ENCODE data around the gene EPHB1. TPM values are rescaled to one million over a fixed set of nuclear protein-coding genes. Genes with fewer than 3 reads are reported as not detected.

The EPHB1 gene
- total RNA-seq, 3 donors from 2014 or later: 1.8 to 5.9 (median 3.4) TPM

DNA sequence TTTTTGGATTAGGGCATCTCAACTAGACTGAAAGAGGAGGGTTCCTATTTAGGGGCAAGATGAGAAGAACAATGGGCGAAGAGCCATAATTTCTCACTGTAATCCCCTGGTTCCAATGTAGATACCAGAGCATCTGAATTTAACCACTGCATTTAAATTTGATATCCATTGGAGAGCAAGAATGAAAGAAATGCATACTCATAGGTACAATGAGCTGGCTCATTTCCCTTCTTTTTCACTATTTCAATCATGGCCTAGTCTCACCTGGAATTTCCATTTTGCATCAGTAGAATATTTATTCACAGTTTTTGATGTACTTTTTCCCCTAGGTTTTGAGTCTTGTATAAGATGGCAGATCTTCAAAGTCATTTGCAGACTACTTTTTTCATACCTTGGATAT is 13.8 kb downstream of the EPHB1 start:
- no peaks in the 10 kb centered on the region for H3K36me3 ChIP-seq
- H3K9me3 ChIP-seq: no peaks in the 10 kb centered on the region
- intact Hi-C loops (cut with DNase I; ENCODE audit: low total_unique reads): no loop called here
- no peak overlapping the region for H3K4me3 ChIP-seq
- DNase-seq (ENCODE audit: low spot score in 2 of 2): no peak
- no peak overlapping the region for H3K27ac ChIP-seq
- TF ChIP-seq POLR2AphosphoS5 (IDR thresholded peaks at IDR 0.05) (no peak), POLR2A (IDR thresholded peaks at IDR 0.05) (no peak)
- TF ChIP-seq, protein P1, sequence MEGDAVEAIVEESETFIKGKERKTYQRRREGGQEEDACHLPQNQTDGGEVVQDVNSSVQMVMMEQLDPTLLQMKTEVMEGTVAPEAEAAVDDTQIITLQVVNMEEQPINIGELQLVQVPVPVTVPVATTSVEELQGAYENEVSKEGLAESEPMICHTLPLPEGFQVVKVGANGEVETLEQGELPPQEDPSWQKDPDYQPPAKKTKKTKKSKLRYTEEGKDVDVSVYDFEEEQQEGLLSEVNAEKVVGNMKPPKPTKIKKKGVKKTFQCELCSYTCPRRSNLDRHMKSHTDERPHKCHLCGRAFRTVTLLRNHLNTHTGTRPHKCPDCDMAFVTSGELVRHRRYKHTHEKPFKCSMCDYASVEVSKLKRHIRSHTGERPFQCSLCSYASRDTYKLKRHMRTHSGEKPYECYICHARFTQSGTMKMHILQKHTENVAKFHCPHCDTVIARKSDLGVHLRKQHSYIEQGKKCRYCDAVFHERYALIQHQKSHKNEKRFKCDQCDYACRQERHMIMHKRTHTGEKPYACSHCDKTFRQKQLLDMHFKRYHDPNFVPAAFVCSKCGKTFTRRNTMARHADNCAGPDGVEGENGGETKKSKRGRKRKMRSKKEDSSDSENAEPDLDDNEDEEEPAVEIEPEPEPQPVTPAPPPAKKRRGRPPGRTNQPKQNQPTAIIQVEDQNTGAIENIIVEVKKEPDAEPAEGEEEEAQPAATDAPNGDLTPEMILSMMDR (IDR thresholded peaks at IDR 0.05): no peak
- no peaks in the 10 kb centered on the region for H3K27me3 ChIP-seq
- no peaks in the 10 kb centered on the region for H3K4me1 ChIP-seq

DNA sequence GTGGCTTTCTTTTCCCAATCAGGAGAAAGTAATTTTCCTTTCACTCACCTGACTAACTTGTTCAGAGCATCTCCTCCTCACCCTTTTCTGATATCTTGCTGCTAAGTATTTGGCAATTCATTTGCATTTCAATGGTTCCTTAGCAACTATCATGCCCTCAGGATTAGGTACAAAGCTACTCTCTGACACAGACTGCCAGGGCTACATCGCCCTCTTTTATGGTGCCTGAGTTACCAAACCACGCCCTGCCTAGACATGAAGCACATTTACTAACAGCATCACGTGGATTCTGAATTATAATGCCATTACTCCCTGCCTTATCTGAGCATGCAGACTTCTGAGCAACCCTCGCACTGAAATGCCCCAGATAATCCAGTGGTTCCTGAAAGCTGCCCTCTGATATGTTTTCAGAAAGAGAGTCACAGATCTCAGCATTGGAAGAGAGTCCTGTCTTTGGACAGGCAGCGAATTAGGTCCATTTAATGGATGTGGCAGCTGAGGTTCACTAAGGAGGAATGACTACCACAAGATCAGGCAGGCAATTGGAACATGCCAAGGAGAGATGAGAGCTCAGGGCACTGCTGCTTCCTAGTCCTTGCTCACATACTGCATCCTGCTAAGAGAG is 14.5 kb downstream of the EPHB1 start:
- no peaks in the 10 kb centered on the region for H3K4me1 ChIP-seq
- intact Hi-C loops (cut with DNase I; ENCODE audit: low total_unique reads): no loop called here
- H3K27me3 ChIP-seq: no peaks in the 10 kb centered on the region
- H3K36me3 ChIP-seq: no peaks in the 10 kb centered on the region
- TF ChIP-seq POLR2AphosphoS5 (IDR thresholded peaks at IDR 0.05) (no peak), POLR2A (IDR thresholded peaks at IDR 0.05) (no peak)
- TF ChIP-seq, protein P1 (IDR thresholded peaks at IDR 0.05): no peak
- no peaks in the 10 kb centered on the region for H3K9me3 ChIP-seq
- no peak for DNase-seq (ENCODE audit: low spot score in 2 of 2)
- H3K4me3 ChIP-seq: no peak overlapping the region
- H3K27ac ChIP-seq: peak overlapping the region in 1 of 2 donors; percentile 48

DNA sequence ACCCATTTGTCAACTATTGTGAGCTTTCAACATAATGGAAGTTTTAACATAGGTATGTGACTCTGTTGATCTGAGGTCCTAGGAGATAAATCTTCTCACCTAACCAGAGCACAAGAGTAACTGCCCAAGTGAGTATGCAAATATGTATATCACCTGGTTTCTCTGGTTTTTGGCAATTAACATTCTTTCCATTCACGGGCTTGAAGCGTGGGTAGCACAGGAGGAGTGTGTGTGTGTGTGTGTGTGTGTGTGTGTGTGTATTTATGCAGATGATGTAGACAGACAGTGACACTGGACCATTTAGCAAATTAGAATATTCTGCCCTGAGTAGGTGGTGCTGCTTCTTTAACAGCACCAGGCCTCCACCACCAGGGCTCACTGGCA is 15.0 kb downstream of the EPHB1 start:
- H3K36me3 ChIP-seq: no peaks in the 10 kb centered on the region
- TF ChIP-seq POLR2AphosphoS5 (IDR thresholded peaks at IDR 0.05) (no peak), POLR2A (IDR thresholded peaks at IDR 0.05) (no peak)
- TF ChIP-seq, protein P1 (IDR thresholded peaks at IDR 0.05): no peak
- DNase-seq (ENCODE audit: low spot score in 2 of 2): no peak
- intact Hi-C loops (cut with DNase I; ENCODE audit: low total_unique reads): no loop called here
- no peaks in the 10 kb centered on the region for H3K27me3 ChIP-seq
- no peaks in the 10 kb centered on the region for H3K4me1 ChIP-seq
- peak overlapping the region in 1 of 2 donors; percentile 48 for H3K27ac ChIP-seq
- H3K4me3 ChIP-seq: no peak overlapping the region
- H3K9me3 ChIP-seq: no peaks in the 10 kb centered on the region

DNA sequence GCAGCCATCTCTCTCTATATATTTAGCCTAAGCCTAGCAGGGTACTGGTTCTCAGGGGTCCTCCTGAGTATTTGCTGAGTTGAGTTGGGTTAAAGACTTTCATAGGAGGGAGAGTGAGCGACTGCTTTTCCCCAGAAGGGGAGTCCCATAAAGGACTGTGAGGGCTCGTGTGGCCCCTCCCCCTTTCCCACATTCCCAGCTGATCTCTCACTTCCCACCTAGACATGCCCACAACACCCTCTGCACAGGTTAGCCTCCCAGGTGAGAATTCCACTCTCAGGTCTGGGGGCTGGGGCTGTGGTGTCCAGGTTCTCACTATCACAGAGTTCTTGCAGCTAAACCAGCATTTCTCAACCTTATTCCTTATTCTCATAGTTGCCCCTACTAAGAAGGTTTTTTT is 15.8 kb downstream of the EPHB1 start:
- no peaks in the 10 kb centered on the region for H3K4me1 ChIP-seq
- DNase-seq (ENCODE audit: low spot score in 2 of 2): no peak
- no peaks in the 10 kb centered on the region for H3K9me3 ChIP-seq
- intact Hi-C loops (cut with DNase I; ENCODE audit: low total_unique reads): no loop called here
- no peaks in the 10 kb centered on the region for H3K27me3 ChIP-seq
- TF ChIP-seq, protein P1 (IDR thresholded peaks at IDR 0.05): no peak
- TF ChIP-seq POLR2AphosphoS5 (IDR thresholded peaks at IDR 0.05) (no peak), POLR2A (IDR thresholded peaks at IDR 0.05) (no peak)
- H3K36me3 ChIP-seq: no peaks in the 10 kb centered on the region
- H3K27ac ChIP-seq: peak overlapping the region in 1 of 2 donors; percentile 20
- H3K4me3 ChIP-seq: no peak overlapping the region

DNA sequence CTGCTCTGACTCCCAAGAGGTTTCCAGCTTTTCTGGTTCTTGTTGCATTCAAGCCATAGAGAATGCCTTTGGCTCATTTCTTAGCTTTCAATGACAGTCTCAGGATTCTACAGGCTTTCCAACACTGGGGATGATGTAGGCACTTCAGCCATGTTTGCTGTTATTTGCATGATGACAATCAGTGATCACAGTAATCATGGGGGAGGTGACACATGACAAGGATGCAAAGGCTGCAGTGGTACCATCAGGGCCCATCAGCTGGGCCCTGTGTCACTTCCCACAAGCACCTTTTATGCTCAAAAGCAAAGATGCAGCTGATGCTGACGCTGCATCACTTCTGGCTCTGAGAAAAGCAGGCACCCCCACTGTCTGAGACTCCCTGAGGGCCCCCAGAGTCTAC is 18.6 kb downstream of the EPHB1 start:
- Histone ChIP-seq H3K27ac (no peak overlapping the region), H3K9me3 (no peaks in the 10 kb centered on the region), H3K4me3 (no peak overlapping the region), H3K4me1 (no peaks in the 10 kb centered on the region), H3K36me3 (no peaks in the 10 kb centered on the region), H3K27me3 (no peaks in the 10 kb centered on the region)
- TF ChIP-seq, protein P1 (IDR thresholded peaks at IDR 0.05): no peak
- TF ChIP-seq POLR2A (IDR thresholded peaks at IDR 0.05): no peak
- no peak for TF ChIP-seq POLR2AphosphoS5 (IDR thresholded peaks at IDR 0.05)
- intact Hi-C loops (cut with DNase I; ENCODE audit: low total_unique reads): no loop called here
- DNase-seq (ENCODE audit: low spot score in 2 of 2): no peak
